Esophagus mucosa (tissue), 1 donor: ENCODE measurements around the gene EMP2. TPM values are rescaled to one million over a fixed set of nuclear protein-coding genes. Genes with fewer than 3 reads are reported as not detected.
"Not testable (repeated sequence)": the region's sequence is repeated elsewhere in the genome, so short reads cannot be mapped to it uniquely, and the experiment has no call there.

Experiments
- ATAC-seq: fragments of 200-7000 bp; cut with Tn5 transposase; one replicate; pipeline ENCODE4 v1.9.1; 2020
- total RNA-seq: library from RNA; stranded (reverse); gene quantifications from one replicate; pipeline ENCODE4 v1.2.4, GENCODE V29; 2023
- donor health status: DM: yes; HTN: yes; CAD: no.

EMP2 gene
- total RNA-seq, 1 donor from 2014 or later, result 208 TPM

GRCh38 chr16:10520869-10521578, 59.4 kb downstream of the EMP2 start:
- ATAC-seq, result no peak

- no peak for ATAC-seq
These were observed 60.2 kb downstream of the EMP2 start for GRCh38 chr16:10519929-10520868.

- ATAC-seq, result no peak
These were observed 61.1 kb downstream of the EMP2 start for GRCh38 chr16:10519297-10519696.

- ATAC-seq, result no peak
These were observed 61.8 kb downstream of the EMP2 start for GRCh38 chr16:10518479-10519041.

- no peak for ATAC-seq
These were observed 62.5 kb downstream of the EMP2 start for GRCh38 chr16:10517868-10518267.

- ATAC-seq, result peak; percentile 19
These were observed 65.9 kb downstream of the EMP2 start for GRCh38 chr16:10514369-10515055.

- peak; percentile 8 for ATAC-seq
These were observed 68.6 kb downstream of the EMP2 start for GRCh38 chr16:10511829-10512228.

- ATAC-seq, result no peak
These were observed 70.1 kb downstream of the EMP2 start for GRCh38 chr16:10510279-10510678.

- peak; percentile 86 for ATAC-seq
These were observed 70.8 kb downstream of the EMP2 start for GRCh38 chr16:10509534-10510025.

GRCh38 chr16:10505286-10505685, 75.1 kb downstream of the EMP2 start:
- not testable (repeated sequence) for ATAC-seq

GRCh38 chr16:10504404-10504885, 76.0 kb downstream of the EMP2 start:
- peak; percentile 78 for ATAC-seq

- ATAC-seq, result no peak
These were observed 77.6 kb downstream of the EMP2 start for GRCh38 chr16:10502776-10503175.

- no peak for ATAC-seq
These were observed 79.3 kb downstream of the EMP2 start for GRCh38 chr16:10501016-10501607.

- no peak for ATAC-seq
These were observed 79.8 kb downstream of the EMP2 start for GRCh38 chr16:10500582-10500981.

- ATAC-seq, result peak; percentile 45
These were observed 83.0 kb downstream of the EMP2 start for GRCh38 chr16:10497132-10498101.

- no peak for ATAC-seq
These were observed 85.4 kb downstream of the EMP2 start for GRCh38 chr16:10495031-10495345.

- ATAC-seq, result no peak
These were observed 85.9 kb downstream of the EMP2 start for GRCh38 chr16:10494343-10495030.

GRCh38 chr16:10493276-10493675, 87.1 kb downstream of the EMP2 start:
- no peak for ATAC-seq

- no peak for ATAC-seq
These were observed 90.3 kb downstream of the EMP2 start for GRCh38 chr16:10490141-10490540.

GRCh38 chr16:10485698-10486382, 94.6 kb downstream of the EMP2 start:
- ATAC-seq, result no peak
